ENCODE measurements around the gene RTN4R. TPM values are rescaled to one million over a fixed set of nuclear protein-coding genes. Genes with fewer than 3 reads are reported as not detected.

The RTN4R gene
- total and polyA plus RNA-seq, 2 donors (not counting 1 experiment from before 2014, with no cell fraction given): 0.42 to 0.79 TPM

GRCh38 chr22:20221421-20222340, 46.4 kb downstream of the RTN4R start:
- Mint-ChIP-seq H3K27ac (no peak overlapping the region), H3K9me3 (ENCODE audit: insufficient read depth) (peaks cover 6% of the 10 kb centered on the region), H3K4me3 (no peak overlapping the region), H3K4me1 (no peaks in the 10 kb centered on the region), H3K27me3 (peaks cover 3% of the 10 kb centered on the region)
- Histone ChIP-seq H3K9ac (ENCODE audit: low read length) (no peak overlapping the region), H4K20me1 (ENCODE audit: control insufficient read depth, insufficient read depth, low read length, poor library complexity, severe bottlenecking) (no peaks in the 10 kb centered on the region), H3K36me3 (replicated peaks in 1 of 2; ENCODE audit: control extremely low read depth in 1 of 2, control insufficient read depth in 1 of 2, extremely low read depth in 1 of 2, insufficient read depth in 2 of 2, low read length in 1 of 2) (no peaks in the 10 kb centered on the region), H3K4me3 (ENCODE audit: control extremely low read depth in 1 of 5, extremely low read depth in 1 of 5, insufficient read depth in 1 of 5, low read depth in 2 of 5, low read length in 4 of 5) (no peak overlapping the region), H2AFZ (ENCODE audit: insufficient read depth, low read depth, low read length, poor library complexity, severe bottlenecking) (no peak overlapping the region), H3K4me1 (ENCODE audit: control insufficient read depth in 2 of 2, insufficient read depth in 2 of 2, low read length in 2 of 2) (no peaks in the 10 kb centered on the region), H3K27me3 (replicated peaks in 1 of 4; ENCODE audit: control extremely low read depth in 1 of 4, control insufficient read depth in 3 of 4, insufficient read depth in 4 of 4, low read length in 3 of 4) (peaks cover 0 to 2% (median 0%) of the 10 kb centered on the region in 4 experiments), H3K27ac (ENCODE audit: low read length in 2 of 2) (no peak overlapping the region), H3K4me2 (replicated peaks; ENCODE audit: low read depth, low read length, poor library complexity, severe bottlenecking) (no peak overlapping the region), H3K79me2 (ENCODE audit: control insufficient read depth, insufficient read depth, low read length) (no peaks in the 10 kb centered on the region), H3K9me3 (ENCODE audit: control extremely low read depth in 1 of 3, control insufficient read depth in 2 of 3, insufficient read depth in 1 of 3, low read length in 2 of 3) (peaks cover 0 to 27% (median 2%) of the 10 kb centered on the region in 3 donors)
- DNase-seq: no peak
- CTCF ChIA-PET: no interaction called here
- ATAC-seq (ENCODE audit: low read depth): no peak
- TF ChIP-seq CTCF (IDR thresholded peaks at IDR 0.05) (no peak), EZH2 (IDR thresholded peaks at IDR 0.05; ENCODE audit: borderline replicate concordance, insufficient read depth, low read depth, low read length, poor library complexity, severe bottlenecking) (no peak)
- 88% methylated on average over 13 of the region's 17 CpGs for WGBS (ENCODE audit: insufficient coverage)
- POLR2A ChIA-PET: no interaction called here
- intact Hi-C loops (cut with micrococcal nuclease): no loop called here

- no peak overlapping the region for H3K4me3 Mint-ChIP-seq
- intact Hi-C loops (cut with micrococcal nuclease): no loop called here
These were observed 47.5 kb downstream of the RTN4R start for GRCh38 chr22:20220629-20221026.

More at GRCh38 chr22:20220629-20221026, 47.5 kb downstream of the RTN4R start:
- peaks cover 3% of the 10 kb centered on the region for H3K27me3 Mint-ChIP-seq
- no peaks in the 10 kb centered on the region for H3K4me1 ChIP-seq (ENCODE audit: control insufficient read depth in 2 of 2, insufficient read depth in 2 of 2, low read length in 2 of 2)
- peaks cover 0 to 2% (median 0%) of the 10 kb centered on the region in 4 experiments for H3K27me3 ChIP-seq (replicated peaks in 1 of 4; ENCODE audit: control extremely low read depth in 1 of 4, control insufficient read depth in 3 of 4, insufficient read depth in 4 of 4, low read length in 3 of 4)
- peaks cover 6% of the 10 kb centered on the region for H3K9me3 Mint-ChIP-seq (ENCODE audit: insufficient read depth)
- no peaks in the 10 kb centered on the region for H4K20me1 ChIP-seq (ENCODE audit: control insufficient read depth, insufficient read depth, low read length, poor library complexity, severe bottlenecking)
- CTCF ChIA-PET: no interaction called here
- H3K27ac Mint-ChIP-seq: no peak overlapping the region
- no peaks in the 10 kb centered on the region for H3K4me1 Mint-ChIP-seq
- no peaks in the 10 kb centered on the region for H3K79me2 ChIP-seq (ENCODE audit: control insufficient read depth, insufficient read depth, low read length)
- no peak for ATAC-seq (ENCODE audit: low read depth)
- TF ChIP-seq CTCF (IDR thresholded peaks at IDR 0.05) (no peak), EZH2 (IDR thresholded peaks at IDR 0.05; ENCODE audit: borderline replicate concordance, insufficient read depth, low read depth, low read length, poor library complexity, severe bottlenecking) (no peak)
- no peak for DNase-seq
- H2AFZ ChIP-seq (ENCODE audit: insufficient read depth, low read depth, low read length, poor library complexity, severe bottlenecking): no peak overlapping the region
- WGBS (ENCODE audit: insufficient coverage): 90% methylated on average over 8 of the region's 13 CpGs
- peaks cover 0 to 23% (median 2%) of the 10 kb centered on the region in 3 donors for H3K9me3 ChIP-seq (ENCODE audit: control extremely low read depth in 1 of 3, control insufficient read depth in 2 of 3, insufficient read depth in 1 of 3, low read length in 2 of 3)
- H3K27ac ChIP-seq (ENCODE audit: low read length in 2 of 2): no peak overlapping the region
- no peak overlapping the region for H3K4me2 ChIP-seq (replicated peaks; ENCODE audit: low read depth, low read length, poor library complexity, severe bottlenecking)
- H3K4me3 ChIP-seq (ENCODE audit: control extremely low read depth in 1 of 5, extremely low read depth in 1 of 5, insufficient read depth in 1 of 5, low read depth in 2 of 5, low read length in 4 of 5): no peak overlapping the region
- POLR2A ChIA-PET: no interaction called here
- H3K9ac ChIP-seq (ENCODE audit: low read length): no peak overlapping the region
- H3K36me3 ChIP-seq (replicated peaks in 1 of 2; ENCODE audit: control extremely low read depth in 1 of 2, control insufficient read depth in 1 of 2, extremely low read depth in 1 of 2, insufficient read depth in 2 of 2, low read length in 1 of 2): no peaks in the 10 kb centered on the region
